B cell (primary cell): ENCODE measurements around the gene GP1BB. TPM values are rescaled to one million over a fixed set of nuclear protein-coding genes. Genes with fewer than 3 reads are reported as not detected.

Experiments used
- ATAC-seq: fragments of 200-7000 bp; cut with Tn5 transposase; one replicate; pipeline ENCODE4 v1.10.0; 2021; ENCODE audit warnings: low read depth, mild to moderate bottlenecking, moderate number of reproducible peaks, moderate library complexity
- CTCF ChIA-PET: fragments of 350-600 bp; sonication (Branson Sonifier 250); formaldehyde crosslinking; loops from one replicate; lab custom pipeline; 2021; ENCODE audit warnings: antibody characterized with exemption, inconsistent platforms; lab: Charles Lee
- POLR2A ChIA-PET: fragments of 350-600 bp; sonication (Branson Sonifier 250); formaldehyde crosslinking; loops from one replicate; lab custom pipeline; 2021; ENCODE audit warnings: antibody characterized with exemption; lab: Charles Lee
- DNase-seq: peaks from one replicate; pipeline ENCODE4 v3.0.0; 2013
- H2AFZ ChIP-seq: 2 replicates; pipeline ENCODE4 v1.6.1; 2012; ENCODE audit warnings: mild to moderate bottlenecking, low read depth, low read length; ENCODE audit not compliant: insufficient read depth, poor library complexity, severe bottlenecking
- H3K27ac ChIP-seq, 2 donors: 1 replicate in 1 of 2; 2 replicates in 1 of 2; pipeline ENCODE4 v1.5.1; 2012 to 2013; ENCODE audit warnings: low read length in 2 of 2, mild to moderate bottlenecking in 2 of 2, moderate library complexity in 1 of 2
- H3K27me3 ChIP-seq, 4 experiments: fragments of 200-600 bp in 1 of 4; sonication (generic) in 1 of 4; replicated peaks in 1 of 4; 1 replicate in 2 of 4; 2 replicates in 2 of 4; pipeline versions ENCODE4 v1.6.1 to v1.7.0; 2013 to 2016; ENCODE audit warnings: low read length in 3 of 4, mild to moderate bottlenecking in 2 of 4, mixed read lengths in 1 of 4, moderate library complexity in 1 of 4; ENCODE audit not compliant: insufficient read depth in 4 of 4, control insufficient read depth in 3 of 4; ENCODE audit errors: control extremely low read depth in 1 of 4
- H3K36me3 ChIP-seq, 2 experiments: replicated peaks in 1 of 2; 1 replicate in 1 of 2; 2 replicates in 1 of 2; pipeline versions ENCODE4 v1.6.1 to v1.7.1; 2013; ENCODE audit warnings: low read length in 1 of 2; ENCODE audit not compliant: insufficient read depth in 2 of 2, control insufficient read depth in 1 of 2; ENCODE audit errors: control extremely low read depth in 1 of 2, extremely low read depth in 1 of 2
- H3K4me1 ChIP-seq, 2 donors: fragments of 200-600 bp in 1 of 2; sonication (generic) in 1 of 2; 1 replicate in 1 of 2; 2 replicates in 1 of 2; pipeline versions ENCODE4 v1.5.1 to v1.6.1; 2013 to 2017; ENCODE audit warnings: low read length in 2 of 2; ENCODE audit not compliant: control insufficient read depth in 2 of 2, insufficient read depth in 2 of 2
- H3K4me2 ChIP-seq: replicated peaks from 2 replicates; pipeline ENCODE3; 2012; ENCODE audit warnings: mild to moderate bottlenecking, low read depth, low read length; ENCODE audit not compliant: poor library complexity, severe bottlenecking
- H3K4me3 ChIP-seq, 5 experiments: fragments of 200-600 bp in 1 of 5; sonication (generic) in 1 of 5; 1 replicate in 3 of 5; 2 replicates in 2 of 5; pipeline versions ENCODE4 v1.5.1 to v1.7.0; 2011 to 2016; ENCODE audit warnings: low read length in 4 of 5, mild to moderate bottlenecking in 4 of 5, low read depth in 2 of 5, control low read depth in 1 of 5, moderate library complexity in 1 of 5; ENCODE audit not compliant: insufficient read depth in 1 of 5; ENCODE audit errors: control extremely low read depth in 1 of 5, extremely low read depth in 1 of 5
- H3K79me2 ChIP-seq: fragments of 200-600 bp; sonication (generic); one replicate; pipeline ENCODE4 v1.6.0; 2016; ENCODE audit warnings: low read length; ENCODE audit not compliant: control insufficient read depth, insufficient read depth
- H3K9ac ChIP-seq: fragments of 200-600 bp; sonication (generic); 2 replicates; pipeline ENCODE4 v1.6.1; 2017; ENCODE audit warnings: mild to moderate bottlenecking, low read length, moderate library complexity
- H3K9me3 ChIP-seq, 3 donors: one replicate each; pipeline versions ENCODE4 v1.6.1 to v1.7.1; 2013; ENCODE audit warnings: low read length in 2 of 3; ENCODE audit not compliant: control insufficient read depth in 2 of 3, insufficient read depth in 1 of 3; ENCODE audit errors: control extremely low read depth in 1 of 3
- H4K20me1 ChIP-seq: 2 replicates; pipeline ENCODE4 v1.6.0; 2012; ENCODE audit warnings: mild to moderate bottlenecking, low read length; ENCODE audit not compliant: insufficient read depth, control insufficient read depth, poor library complexity, severe bottlenecking
- H3K27ac Mint-ChIP-seq: one replicate; pipeline ENCODE4 v1.8.0; 2021; ENCODE audit warnings: mixed read lengths
- H3K27me3 Mint-ChIP-seq: one replicate; pipeline ENCODE4 v1.8.0; 2021; ENCODE audit warnings: mixed read lengths
- H3K4me1 Mint-ChIP-seq: one replicate; pipeline ENCODE4 v1.8.0; 2021; ENCODE audit warnings: mixed read lengths
- H3K4me3 Mint-ChIP-seq: one replicate; pipeline ENCODE4 v1.8.0; 2021; ENCODE audit warnings: mixed read lengths
- H3K9me3 Mint-ChIP-seq: one replicate; pipeline ENCODE4 v1.8.0; 2022; ENCODE audit warnings: mixed read lengths; ENCODE audit not compliant: insufficient read depth
- EZH2 ChIP-seq: IDR thresholded peaks from 2 replicates; pipeline ENCODE4 v1.6.1; 2012; ENCODE audit warnings: borderline replicate concordance, low read depth, mild to moderate bottlenecking, moderate library complexity, low read length; ENCODE audit not compliant: insufficient read depth, poor library complexity, severe bottlenecking
- WGBS: methylation state at CpG from one replicate; pipeline ENCODE4 v1.1.5; 2013; ENCODE audit warnings: missing lambda C conversion rate; ENCODE audit not compliant: insufficient coverage; 5-methylcytosine and 5-hydroxymethylcytosine counted together
- intact Hi-C: fragments of 100-400 bp; cut with micrococcal nuclease; formaldehyde crosslinking; loops from one replicate; pipeline ENCODE4 v1.10.0; 2022
- polyA plus RNA-seq: library from polyadenylated mRNA; depleted of rRNA; stranded (reverse); fragments of >200 nt; gene quantifications from 2 replicates; pipeline ENCODE4 v1.2.3, GENCODE V29; 2012
- total RNA-seq, 2 donors: library from RNA; stranded (reverse); fragments of 120-200 nt in 1 of 2; gene quantifications; 1 replicate in 1 of 2; 2 replicates in 1 of 2; pipeline versions ENCODE4 v1.2.3 to v1.2.4, GENCODE V29; 2013 to 2022
- TF ChIP-seq, protein P1 (sequence below): fragments of 200-600 bp; IDR thresholded peaks from one replicate; pipeline ENCODE4 v1.8.0; 2022; ENCODE audit warnings: antibody characterized with exemption, mild to moderate bottlenecking

The GP1BB gene
- total and polyA plus RNA-seq, 2 donors (not counting 1 experiment from before 2014, with no cell fraction given) = 0.31 TPM; not detected in 1

DNA sequence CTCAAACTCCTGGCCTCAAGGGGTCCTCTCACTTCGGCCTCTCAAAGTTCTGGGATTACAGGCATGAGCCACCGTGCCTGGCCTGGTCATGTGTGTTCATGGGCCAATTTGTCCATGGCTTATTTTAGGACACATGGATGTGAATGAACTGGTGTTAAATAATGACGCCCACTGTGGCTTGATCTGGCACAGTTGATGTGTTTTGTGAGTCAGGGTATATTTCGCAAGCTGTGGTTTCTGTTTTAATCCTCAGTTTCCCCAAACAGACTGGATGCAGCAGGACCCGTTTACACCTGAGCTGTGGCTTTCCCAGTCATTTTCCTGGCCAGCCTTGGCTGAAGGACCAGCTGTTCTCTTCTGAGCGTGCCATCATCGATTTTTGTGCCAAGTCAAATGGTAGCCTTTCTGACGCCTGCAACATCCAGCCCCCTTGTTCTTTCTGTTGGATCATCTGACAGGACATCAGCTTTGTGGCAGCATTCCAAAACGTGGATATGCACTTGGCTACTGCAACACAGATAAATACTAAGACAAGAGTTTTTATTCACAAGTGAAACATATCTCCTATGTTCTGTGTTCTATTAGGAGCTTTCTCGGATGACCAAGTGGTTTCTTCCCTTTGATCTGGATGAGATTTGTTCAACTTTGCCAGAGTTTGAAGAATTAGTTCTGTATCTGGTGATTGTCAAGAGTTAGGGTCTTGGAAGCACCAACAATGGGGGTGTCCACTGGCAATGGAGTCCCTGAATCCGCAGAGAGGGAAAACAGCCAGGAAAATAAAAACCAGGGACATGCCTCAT lies 49.0 kb upstream of the GP1BB start:
- intact Hi-C loops = no loop called here
- peaks cover 0 to under 1% (median 0%) of the 10 kb centered on the region in 4 experiments for H3K27me3 ChIP-seq
- ChIA-PET CTCF (no interaction called here), POLR2A (no interaction called here)
- no peak overlapping the region for H3K4me3 ChIP-seq
- H3K9me3 Mint-ChIP-seq = no peaks in the 10 kb centered on the region
- no peaks in the 10 kb centered on the region for H3K9me3 ChIP-seq
- no peak overlapping the region for H3K27ac Mint-ChIP-seq
- TF ChIP-seq, protein P1, sequence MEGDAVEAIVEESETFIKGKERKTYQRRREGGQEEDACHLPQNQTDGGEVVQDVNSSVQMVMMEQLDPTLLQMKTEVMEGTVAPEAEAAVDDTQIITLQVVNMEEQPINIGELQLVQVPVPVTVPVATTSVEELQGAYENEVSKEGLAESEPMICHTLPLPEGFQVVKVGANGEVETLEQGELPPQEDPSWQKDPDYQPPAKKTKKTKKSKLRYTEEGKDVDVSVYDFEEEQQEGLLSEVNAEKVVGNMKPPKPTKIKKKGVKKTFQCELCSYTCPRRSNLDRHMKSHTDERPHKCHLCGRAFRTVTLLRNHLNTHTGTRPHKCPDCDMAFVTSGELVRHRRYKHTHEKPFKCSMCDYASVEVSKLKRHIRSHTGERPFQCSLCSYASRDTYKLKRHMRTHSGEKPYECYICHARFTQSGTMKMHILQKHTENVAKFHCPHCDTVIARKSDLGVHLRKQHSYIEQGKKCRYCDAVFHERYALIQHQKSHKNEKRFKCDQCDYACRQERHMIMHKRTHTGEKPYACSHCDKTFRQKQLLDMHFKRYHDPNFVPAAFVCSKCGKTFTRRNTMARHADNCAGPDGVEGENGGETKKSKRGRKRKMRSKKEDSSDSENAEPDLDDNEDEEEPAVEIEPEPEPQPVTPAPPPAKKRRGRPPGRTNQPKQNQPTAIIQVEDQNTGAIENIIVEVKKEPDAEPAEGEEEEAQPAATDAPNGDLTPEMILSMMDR = no peak
- no peak for TF ChIP-seq EZH2
- no peaks in the 10 kb centered on the region for H4K20me1 ChIP-seq
- H3K9ac ChIP-seq = no peak overlapping the region
- H3K4me1 ChIP-seq = no peaks in the 10 kb centered on the region
- DNase-seq (no peak), ATAC-seq (no peak)
- H3K79me2 ChIP-seq = no peaks in the 10 kb centered on the region
- H3K4me1 Mint-ChIP-seq = no peaks in the 10 kb centered on the region
- 92% methylated on average over 9 of the region's 11 CpGs for WGBS
- no peak overlapping the region for H3K27ac ChIP-seq
- H2AFZ ChIP-seq = no peak overlapping the region
- no peak overlapping the region for H3K4me2 ChIP-seq
- H3K36me3 ChIP-seq = no peaks in the 10 kb centered on the region
- no peak overlapping the region for H3K4me3 Mint-ChIP-seq
- peaks cover 33% of the 10 kb centered on the region for H3K27me3 Mint-ChIP-seq

DNA sequence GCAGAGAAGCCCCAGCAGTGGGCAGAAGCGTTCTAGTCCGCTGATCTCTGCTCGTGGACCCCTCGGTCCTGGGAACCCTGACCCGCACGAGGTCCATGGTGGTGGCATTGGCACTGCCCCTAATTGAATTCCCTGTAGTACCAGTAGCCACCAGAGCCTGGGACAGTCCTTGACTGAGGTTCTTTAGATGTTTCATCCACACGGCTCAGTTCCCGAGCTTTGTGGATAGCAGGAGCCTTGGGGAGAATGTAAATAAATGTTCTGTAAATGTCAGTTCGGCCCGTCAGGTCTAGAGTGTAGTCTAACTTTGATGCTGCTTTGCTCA lies 48.4 kb upstream of the GP1BB start:
- H3K36me3 ChIP-seq = no peaks in the 10 kb centered on the region
- no peaks in the 10 kb centered on the region for H3K79me2 ChIP-seq
- 90% methylated on average over 8 of the region's 10 CpGs for WGBS
- TF ChIP-seq, protein P1 = no peak
- TF ChIP-seq EZH2 = no peak
- Mint-ChIP-seq H3K4me1 (no peaks in the 10 kb centered on the region), H3K4me3 (no peak overlapping the region), H3K9me3 (no peaks in the 10 kb centered on the region), H3K27me3 (peaks cover 33% of the 10 kb centered on the region), H3K27ac (no peak overlapping the region)
- H2AFZ ChIP-seq = no peak overlapping the region
- no peak overlapping the region for H3K9ac ChIP-seq
- H3K4me1 ChIP-seq = no peaks in the 10 kb centered on the region
- H3K4me3 ChIP-seq = no peak overlapping the region
- intact Hi-C loops = no loop called here
- H3K4me2 ChIP-seq = no peak overlapping the region
- peaks cover 0 to 7% (median under 1%) of the 10 kb centered on the region in 4 experiments for H3K27me3 ChIP-seq
- no peak for ATAC-seq
- no peak for DNase-seq
- ChIA-PET CTCF (interaction anchor here (0.5 kb wide), 1 partner anchor 381 kb away, joined by 3 read pairs; no protein-coding TSS in a partner anchor), POLR2A (no interaction called here)
- no peaks in the 10 kb centered on the region for H4K20me1 ChIP-seq
- H3K27ac ChIP-seq = no peak overlapping the region
- no peaks in the 10 kb centered on the region for H3K9me3 ChIP-seq
